Sigmoid colon (tissue), 4 donors: ENCODE data around the gene CA7.

Source experiments
- EP300 ChIP-seq, 4 donors: sonication (generic); formaldehyde crosslinking; IDR thresholded peaks; one replicate each; pipeline ENCODE4 v1.6.1; 2017; ENCODE audit warnings: antibody characterized with exemption in 4 of 4
- POLR2A ChIP-seq, 2 donors: fragments of 450-650 bp; IDR thresholded peaks; one replicate each; pipeline ENCODE4 v1.6.1; 2016; ENCODE audit warnings: antibody characterized with exemption in 2 of 2, mild to moderate bottlenecking in 2 of 2, moderate library complexity in 2 of 2
- POLR2AphosphoS5 ChIP-seq, 4 donors: sonication (generic); formaldehyde crosslinking; IDR thresholded peaks; one replicate each; pipeline ENCODE4 v1.6.1; 2017; ENCODE audit warnings: antibody characterized with exemption in 4 of 4
- TF ChIP-seq, protein P1 (sequence below), 4 experiments: fragments of 450-650 bp in 3 of 4; fragments of 200-600 bp in 1 of 4; IDR thresholded peaks; one replicate each; pipeline ENCODE4 v1.5.1; 2016 to 2019; ENCODE audit warnings: antibody characterized with exemption in 4 of 4, mild to moderate bottlenecking in 3 of 4, moderate library complexity in 2 of 4

DNA sequence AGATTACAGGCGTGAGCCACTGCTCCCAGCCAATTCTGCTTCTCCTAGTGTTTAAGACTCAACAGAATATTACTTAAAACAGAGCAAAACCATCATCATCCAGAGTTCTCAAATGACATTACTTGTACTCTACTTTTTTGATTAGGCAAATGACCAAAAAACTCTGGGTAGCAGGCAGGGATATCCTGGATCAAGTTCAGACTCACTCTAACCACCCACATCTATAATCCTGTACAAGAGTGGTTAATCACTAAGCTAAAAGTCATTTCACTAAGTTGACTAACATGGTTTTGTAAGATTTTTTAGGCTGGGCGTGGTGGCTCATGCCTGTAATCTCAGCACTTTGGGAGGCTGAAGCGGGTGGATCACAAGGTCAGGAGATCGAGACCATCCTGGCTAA lies 20.2 kb upstream of the CA7 start:
- TF ChIP-seq, protein P1, sequence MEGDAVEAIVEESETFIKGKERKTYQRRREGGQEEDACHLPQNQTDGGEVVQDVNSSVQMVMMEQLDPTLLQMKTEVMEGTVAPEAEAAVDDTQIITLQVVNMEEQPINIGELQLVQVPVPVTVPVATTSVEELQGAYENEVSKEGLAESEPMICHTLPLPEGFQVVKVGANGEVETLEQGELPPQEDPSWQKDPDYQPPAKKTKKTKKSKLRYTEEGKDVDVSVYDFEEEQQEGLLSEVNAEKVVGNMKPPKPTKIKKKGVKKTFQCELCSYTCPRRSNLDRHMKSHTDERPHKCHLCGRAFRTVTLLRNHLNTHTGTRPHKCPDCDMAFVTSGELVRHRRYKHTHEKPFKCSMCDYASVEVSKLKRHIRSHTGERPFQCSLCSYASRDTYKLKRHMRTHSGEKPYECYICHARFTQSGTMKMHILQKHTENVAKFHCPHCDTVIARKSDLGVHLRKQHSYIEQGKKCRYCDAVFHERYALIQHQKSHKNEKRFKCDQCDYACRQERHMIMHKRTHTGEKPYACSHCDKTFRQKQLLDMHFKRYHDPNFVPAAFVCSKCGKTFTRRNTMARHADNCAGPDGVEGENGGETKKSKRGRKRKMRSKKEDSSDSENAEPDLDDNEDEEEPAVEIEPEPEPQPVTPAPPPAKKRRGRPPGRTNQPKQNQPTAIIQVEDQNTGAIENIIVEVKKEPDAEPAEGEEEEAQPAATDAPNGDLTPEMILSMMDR (IDR thresholded peaks at IDR 0.05) = no peak
- no peak for TF ChIP-seq POLR2A (IDR thresholded peaks at IDR 0.05)
- TF ChIP-seq POLR2AphosphoS5 (IDR thresholded peaks at IDR 0.05) = no peak
- TF ChIP-seq EP300 (IDR thresholded peaks at IDR 0.05) = no peak
